ENCODE data around the gene OSCAR.

DNA sequence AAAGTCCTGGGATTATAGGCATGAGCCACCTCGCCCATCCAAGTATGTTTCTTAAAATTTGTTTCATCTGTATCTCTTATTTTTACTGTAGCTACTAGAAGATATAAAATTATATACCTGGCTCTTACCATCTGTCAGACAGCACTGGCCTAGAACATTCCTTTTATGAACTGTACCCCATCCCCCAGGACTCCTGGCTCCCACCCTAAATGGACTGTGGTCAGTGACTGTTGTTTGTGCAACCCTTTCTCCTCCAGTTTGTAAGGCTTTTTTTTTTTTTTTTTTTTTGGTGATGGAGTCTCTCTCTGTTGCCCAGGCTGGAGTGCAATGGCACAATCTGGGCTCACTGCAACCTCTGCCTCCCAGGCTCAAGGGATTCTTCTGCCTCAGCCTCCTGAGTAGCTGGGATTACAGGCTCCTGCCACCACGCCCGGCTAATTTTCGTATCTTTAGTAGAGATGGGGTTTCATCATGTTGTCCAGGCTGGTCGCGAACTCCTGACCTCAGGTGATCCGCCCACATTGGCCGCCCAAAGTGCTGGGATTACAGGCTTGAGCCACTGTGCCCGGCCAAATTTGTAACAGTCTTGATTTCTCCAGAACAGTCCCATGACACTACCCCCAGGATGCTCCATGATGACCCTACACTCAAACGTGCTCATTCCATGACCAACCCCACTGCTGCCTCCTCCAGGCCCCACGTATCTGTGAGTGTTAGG lies 4.6 kb upstream of the OSCAR start:
- TF ChIP-seq, protein P1, sequence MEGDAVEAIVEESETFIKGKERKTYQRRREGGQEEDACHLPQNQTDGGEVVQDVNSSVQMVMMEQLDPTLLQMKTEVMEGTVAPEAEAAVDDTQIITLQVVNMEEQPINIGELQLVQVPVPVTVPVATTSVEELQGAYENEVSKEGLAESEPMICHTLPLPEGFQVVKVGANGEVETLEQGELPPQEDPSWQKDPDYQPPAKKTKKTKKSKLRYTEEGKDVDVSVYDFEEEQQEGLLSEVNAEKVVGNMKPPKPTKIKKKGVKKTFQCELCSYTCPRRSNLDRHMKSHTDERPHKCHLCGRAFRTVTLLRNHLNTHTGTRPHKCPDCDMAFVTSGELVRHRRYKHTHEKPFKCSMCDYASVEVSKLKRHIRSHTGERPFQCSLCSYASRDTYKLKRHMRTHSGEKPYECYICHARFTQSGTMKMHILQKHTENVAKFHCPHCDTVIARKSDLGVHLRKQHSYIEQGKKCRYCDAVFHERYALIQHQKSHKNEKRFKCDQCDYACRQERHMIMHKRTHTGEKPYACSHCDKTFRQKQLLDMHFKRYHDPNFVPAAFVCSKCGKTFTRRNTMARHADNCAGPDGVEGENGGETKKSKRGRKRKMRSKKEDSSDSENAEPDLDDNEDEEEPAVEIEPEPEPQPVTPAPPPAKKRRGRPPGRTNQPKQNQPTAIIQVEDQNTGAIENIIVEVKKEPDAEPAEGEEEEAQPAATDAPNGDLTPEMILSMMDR (IDR thresholded peaks at IDR 0.05): no peak
- TF ChIP-seq POLR2A (IDR thresholded peaks at IDR 0.05): no peak
- no peak for TF ChIP-seq POLR2AphosphoS5 (IDR thresholded peaks at IDR 0.05)
